HG03039 (cell line): ENCODE results near the gene GRIN2A.

ENCODE experiments used
- ATAC-seq: cut with Tn5 transposase; IDR thresholded peaks from one replicate; pipeline ENCODE4 v1.9.1; 2021; ENCODE audit warnings: mild to moderate bottlenecking, moderate library complexity; ENCODE audit not compliant: unreplicated experiment

Gene GRIN2A

DNA sequence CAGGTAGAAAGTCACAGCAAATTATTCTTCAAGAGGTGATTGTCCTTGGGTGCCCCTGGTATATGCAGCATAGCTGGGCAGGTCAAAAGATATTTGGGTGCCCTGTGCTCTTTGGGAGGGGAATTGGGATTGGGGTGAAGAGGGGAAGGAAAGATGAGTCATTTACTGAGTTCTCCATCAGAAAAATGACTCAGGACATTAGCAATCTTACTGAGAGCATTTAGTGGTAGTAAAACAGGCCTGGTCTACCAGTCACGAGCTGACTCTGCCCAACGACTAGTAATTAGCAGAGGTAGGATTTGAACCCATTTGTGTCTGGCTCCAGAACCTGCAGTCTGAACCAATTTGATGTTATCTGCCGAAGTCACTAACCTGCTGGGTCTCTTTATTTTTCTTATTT is 6.0 kb upstream of the GRIN2A start:
- ATAC-seq, result no peak

GRCh38 chr16:10181196-10182162 is 749 bp downstream of the GRIN2A start:
- ATAC-seq, result no peak

DNA sequence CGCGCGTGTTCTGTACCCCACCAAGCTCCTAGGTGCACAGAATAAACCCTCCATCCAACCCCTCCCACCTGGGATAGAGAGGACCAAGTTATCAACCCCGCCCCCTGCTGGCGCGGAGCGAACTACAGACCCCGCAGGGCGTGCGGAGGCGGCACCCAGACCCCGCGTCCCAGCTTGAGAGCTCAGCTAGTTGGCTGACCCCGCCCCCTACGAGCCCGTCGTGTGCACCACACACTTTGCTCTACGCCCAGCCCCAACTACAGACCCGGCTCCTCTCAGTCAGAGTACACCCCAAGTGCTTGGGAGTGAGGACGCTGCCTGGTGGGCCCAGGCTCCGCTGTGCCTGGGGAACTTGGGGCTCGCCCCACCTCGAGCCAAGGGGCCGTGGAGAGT is 1.5 kb downstream of the GRIN2A start:
- ATAC-seq, result no peak

DNA sequence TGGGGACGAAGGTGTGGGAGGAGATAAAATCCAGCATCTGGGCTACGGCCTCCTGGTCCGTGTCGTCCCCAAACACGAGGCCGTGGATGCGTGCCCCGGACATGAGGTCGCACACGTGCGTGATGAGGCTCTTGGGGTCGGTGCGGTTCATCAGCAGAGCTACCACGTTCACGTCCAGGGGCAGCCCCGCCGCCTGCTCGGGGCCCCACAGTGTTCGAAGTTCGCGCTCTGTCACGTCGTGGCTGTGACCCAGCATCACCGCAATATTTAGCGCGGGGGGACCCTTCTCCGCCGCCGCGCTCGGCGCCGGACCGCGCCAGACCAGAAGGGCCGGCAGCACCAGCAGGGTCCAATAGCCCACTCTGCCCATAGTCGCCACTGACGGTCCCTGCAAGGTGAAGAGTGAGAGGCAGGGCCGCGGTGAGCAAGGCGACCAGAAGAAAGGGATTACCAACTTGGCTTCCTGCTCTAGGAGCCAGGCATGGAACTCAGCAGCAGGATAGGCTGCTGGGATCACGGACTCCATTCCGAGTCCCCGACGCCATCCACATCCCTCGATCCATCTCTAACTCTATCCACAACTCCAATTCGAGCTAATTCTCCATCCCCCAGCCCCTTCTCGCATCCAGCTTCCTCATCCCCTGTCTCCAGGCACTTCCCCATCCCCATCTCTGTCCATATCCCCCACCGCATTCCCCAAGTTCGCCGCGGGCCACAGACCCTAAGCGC is 2.0 kb downstream of the GRIN2A start:
- ATAC-seq, result no peak

GRCh38 chr16:10178526-10178925 is 3.7 kb downstream of the GRIN2A start:
- no peak for ATAC-seq

GRCh38 chr16:10178080-10178479 is 4.1 kb downstream of the GRIN2A start:
- ATAC-seq, result no peak

DNA sequence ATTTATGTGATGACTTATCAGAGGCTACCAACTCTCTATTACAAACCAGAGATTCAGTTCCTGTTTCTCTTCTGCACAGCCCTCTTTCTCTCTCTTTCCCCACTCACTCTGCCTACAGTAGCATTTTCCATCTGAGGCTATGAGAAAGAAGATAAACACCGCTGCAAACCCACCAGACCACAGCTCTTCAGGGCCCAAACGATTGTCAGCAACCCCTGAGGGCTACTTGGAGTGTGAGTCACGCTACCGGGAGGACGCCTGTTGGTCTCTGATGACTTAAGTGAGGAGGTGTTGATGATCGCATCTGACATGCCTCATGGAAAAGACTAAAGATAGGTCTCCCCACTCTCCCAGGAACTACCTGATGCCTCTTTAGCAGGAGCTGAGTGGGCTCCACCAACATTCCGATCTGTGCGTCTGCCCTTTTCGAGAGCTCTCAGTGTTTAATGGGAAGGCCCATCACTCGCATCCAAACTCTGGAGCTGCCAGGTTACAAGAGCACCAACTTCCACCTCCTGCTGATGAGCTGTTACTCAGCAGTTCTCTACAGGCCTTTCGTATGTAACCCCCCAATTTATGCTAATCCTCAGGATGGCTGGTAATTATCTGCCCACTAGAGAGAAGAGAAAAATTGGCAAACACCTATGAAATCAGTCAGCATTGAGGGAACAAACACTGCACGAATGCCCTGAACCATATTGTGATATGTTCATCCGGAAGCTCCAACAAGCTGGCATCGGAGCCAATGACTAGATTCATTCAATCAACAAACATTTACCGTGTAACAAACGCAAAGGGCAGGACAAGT is 9.2 kb downstream of the GRIN2A start:
- ATAC-seq, result no peak

- no peak for ATAC-seq
Measured at GRCh38 chr16:10171221-10171620, 11.0 kb downstream of the GRIN2A start.

- no peak for ATAC-seq
Measured at GRCh38 chr16:10169904-10170410, 12.3 kb downstream of the GRIN2A start.

DNA sequence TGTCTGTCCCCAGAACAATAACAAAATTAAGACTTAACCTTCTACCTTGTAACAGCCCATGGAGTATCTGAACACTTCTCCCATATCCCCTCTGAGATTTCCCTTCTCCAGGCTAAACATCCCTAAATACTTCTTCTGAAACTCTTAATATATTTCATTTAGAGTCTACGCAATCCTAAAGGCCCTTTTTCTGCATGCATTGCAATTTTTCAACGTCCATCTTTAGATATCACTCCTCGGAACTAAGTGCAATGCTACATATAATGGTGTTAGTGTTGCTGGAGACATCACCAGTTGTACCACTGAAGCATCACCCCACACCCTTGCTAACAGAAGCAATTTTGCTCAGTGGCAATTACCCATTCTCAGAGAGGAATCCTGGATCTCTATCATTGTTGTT is 13.2 kb downstream of the GRIN2A start:
- ATAC-seq, result no peak

- no peak for ATAC-seq
Measured at GRCh38 chr16:10168258-10168657, 14.0 kb downstream of the GRIN2A start.

GRCh38 chr16:10165643-10166042 is 16.6 kb downstream of the GRIN2A start:
- ATAC-seq, result no peak

DNA sequence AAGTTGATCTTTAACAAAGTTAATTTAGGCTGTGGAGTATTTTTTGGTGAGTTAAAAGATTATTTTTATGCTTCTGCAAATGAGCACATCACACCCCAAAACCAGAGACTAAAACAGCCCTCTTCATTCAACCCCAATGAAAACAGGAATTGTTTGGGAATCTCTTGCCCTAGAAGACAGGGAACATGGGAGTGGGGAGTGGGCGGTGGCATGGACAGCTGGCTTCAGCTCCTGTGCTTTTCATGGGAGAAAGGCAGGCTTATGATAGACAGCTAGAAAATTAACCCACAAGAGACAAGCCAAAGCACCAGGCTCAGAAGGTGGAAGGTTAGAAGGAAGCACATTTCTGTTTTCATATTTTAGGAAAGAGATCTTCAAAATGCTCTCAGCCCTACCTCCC is 19.2 kb downstream of the GRIN2A start:
- ATAC-seq, result no peak

DNA sequence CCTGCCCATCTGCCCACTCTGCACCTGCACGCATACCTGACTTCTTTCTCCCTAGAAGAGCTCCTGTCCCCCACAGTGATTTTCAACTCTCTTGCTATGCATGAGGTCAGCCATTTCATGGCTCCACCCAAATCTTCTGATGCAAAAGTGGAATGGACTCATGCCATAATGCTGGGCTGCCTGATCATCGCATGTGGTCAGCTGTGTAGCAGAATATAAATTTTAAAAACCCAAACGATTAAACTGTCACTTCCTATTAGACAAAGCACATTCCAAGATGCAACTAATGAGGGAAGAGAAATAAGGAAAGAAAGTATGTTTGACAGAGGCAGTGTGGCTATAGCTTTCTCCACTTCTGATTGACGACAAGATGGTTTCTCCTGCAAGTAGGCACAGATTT is 26.1 kb downstream of the GRIN2A start:
- ATAC-seq, result no peak

DNA sequence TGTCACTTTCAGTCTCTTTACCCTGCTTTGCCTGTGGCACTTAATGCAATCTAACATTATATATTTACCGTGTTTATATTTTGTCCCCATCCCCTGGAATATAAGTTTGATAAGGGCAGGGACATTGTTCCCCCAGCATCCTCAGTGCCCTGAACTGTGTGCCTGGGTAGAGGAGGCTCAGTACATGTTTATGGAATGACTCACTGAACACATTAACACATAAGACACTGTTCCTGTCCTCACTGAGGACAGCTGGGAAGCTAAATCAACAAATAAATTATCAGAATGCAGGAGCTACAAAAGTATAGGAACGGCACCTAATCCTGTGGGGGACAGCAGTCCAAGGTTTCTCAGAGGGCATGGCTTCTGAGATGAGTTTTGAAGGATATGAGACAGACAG is 27.8 kb downstream of the GRIN2A start:
- no peak for ATAC-seq

DNA sequence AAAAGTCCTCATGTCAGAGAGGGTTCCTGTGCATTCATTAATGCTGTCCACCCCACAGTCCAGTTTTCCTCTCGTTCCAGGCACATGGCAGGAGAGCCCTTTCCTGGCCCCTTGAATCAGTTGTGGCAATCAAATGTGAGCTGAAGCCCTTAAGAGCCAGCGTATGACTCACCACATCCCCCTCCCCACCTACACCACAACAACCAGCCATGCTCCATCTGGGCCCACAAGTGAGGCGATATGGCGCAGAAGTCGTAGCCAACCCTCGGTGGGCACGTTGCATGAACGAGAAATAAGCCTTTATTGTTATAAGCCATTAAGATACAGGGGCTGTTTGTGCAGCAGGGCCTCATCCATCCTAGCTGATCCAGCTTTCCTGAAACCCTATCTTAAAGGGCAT is 28.2 kb downstream of the GRIN2A start:
- no peak for ATAC-seq

- ATAC-seq, result no peak
Measured at GRCh38 chr16:10151718-10152117, 30.5 kb downstream of the GRIN2A start.

DNA sequence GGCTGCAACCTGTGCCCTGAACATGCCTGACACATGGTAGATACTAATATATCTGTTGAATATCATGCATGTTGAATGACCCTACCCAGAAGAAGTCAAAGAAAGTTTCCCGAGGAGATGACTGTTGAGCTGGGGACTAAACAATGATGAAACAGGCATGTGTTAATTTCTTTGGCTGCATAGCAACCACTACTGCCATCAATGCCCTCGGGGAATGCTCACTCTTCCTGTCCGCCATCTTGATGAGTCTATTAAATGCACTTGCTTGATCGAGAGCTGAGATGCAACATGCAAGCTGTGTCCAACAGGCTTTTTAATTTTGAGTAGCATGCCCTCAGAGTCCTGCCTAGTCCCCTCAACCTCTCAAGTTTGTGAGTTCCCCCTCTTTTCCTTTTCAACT is 31.3 kb downstream of the GRIN2A start:
- ATAC-seq, result no peak

- ATAC-seq, result no peak
Measured at GRCh38 chr16:10145542-10146035, 36.6 kb downstream of the GRIN2A start.

DNA sequence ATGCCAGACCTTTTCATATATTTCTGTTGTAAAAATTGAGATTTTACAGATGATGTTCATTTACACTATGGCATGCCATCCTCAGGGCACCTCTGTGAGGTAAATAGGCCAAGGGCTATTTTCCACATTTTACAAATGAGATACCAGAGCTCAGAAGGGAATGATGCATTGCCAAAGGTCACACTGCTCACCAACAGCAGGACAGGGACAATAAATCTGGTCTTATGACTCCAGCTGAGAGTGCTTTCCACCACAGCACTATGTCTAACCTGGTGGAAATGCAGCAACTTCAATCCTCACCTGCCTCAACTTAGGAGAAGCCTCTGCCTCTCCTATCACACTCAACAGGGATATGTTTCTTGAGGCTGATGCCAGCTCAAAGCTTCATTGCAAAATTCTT is 40.6 kb downstream of the GRIN2A start:
- no peak for ATAC-seq

DNA sequence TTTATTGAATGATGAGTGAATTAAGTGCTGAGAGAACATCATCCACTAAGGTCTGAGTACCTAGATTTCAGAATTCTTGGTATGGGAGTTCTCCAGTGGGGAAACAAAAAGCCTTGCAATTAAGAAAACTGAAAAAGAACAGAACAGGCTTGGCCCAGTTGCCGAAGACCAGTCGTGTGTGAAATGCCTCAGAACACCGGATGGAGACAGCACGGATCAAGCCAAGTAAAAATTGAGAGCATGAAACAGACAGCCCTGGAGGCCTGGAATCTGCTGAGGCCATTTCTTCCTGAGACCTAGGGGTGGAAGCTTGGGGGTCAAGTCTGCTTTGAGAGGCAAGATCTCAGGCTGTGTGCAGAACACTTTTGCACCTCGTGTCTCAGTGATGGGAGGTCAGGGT is 43.3 kb downstream of the GRIN2A start:
- no peak for ATAC-seq
